ENCODE data around the gene UBE2C.
"Not testable (repeated sequence)": the region's sequence is repeated elsewhere in the genome, so short reads cannot be mapped to it uniquely, and the experiment has no call there.

The UBE2C gene

DNA sequence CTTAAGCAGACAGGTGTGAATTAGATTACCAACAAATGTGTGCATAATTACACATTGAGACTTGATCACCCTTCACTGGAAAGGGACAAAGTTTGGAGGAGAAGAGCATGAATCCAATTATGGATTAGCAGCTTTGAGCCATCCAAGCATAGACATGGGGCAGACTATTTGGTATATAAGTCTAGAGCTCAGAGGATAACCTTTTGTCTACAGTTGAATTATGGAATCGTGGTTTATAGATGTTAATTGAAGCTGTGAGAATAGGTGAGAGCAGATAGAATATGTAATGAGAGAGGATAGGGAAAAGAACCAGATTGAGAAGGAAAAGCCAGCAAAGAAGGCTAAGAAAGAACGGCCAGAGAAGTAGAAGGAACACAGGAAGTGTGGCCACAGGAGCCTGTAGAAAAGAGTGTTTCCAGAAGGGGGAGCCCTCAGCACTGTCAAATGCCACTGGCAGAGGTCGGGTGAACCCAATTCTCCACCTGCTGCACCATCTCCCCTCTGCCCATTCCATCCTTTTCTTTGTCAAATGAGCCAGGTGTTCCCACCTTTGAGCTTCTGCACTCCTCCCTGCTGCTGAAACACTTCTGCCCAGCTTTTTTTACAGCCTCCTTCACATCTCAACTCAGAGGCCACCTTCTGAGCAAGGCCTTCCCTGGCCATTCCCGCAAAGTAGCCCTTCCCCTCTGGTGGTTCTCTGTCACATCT, 13.4 kb upstream of the UBE2C start:
- no peak for FAIRE-seq

- no peak for FAIRE-seq
Observed at GRCh38 chr20:45801851-45802250, 10.6 kb upstream of the UBE2C start.

DNA sequence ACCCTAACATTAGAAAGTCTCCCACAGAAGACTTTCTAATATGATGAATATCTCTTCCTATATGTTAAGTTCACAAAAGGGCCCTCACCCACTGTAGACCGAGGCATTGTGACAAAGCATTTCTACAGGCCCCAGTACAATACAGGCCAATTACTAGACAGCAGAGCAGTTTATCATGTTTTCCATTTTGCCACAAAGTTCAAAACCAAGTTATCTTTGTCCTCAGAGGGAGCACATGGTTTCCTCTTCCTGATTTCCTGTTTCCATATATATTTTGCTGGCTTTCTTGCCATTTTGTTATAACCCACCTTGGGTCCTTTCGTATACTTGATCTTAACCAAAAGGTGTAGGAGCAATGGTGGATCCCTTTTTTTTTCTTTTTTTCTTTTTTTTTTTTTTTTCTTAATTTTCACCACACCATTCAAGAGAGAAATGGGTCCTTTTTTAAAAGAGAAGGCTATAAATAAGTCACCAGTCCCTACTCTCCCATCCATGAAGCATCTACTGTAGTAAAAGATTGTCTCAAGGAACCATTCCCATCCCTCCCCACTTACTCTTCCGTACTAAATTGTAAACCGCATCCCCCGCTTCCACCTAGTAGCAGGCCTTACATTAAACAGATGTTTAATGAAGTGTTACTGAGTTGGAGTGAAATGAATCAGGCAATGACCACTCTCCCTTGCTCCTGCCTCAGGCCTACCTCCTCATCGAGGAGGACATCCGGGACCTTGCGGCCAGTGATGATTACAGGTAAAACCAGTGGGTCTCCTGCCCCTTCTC, 2.1 kb upstream of the UBE2C start:
- FAIRE-seq, result no peak

- FAIRE-seq, result no peak
Observed at GRCh38 chr20:45813006-45813340, 529 bp downstream of the UBE2C start.

DNA sequence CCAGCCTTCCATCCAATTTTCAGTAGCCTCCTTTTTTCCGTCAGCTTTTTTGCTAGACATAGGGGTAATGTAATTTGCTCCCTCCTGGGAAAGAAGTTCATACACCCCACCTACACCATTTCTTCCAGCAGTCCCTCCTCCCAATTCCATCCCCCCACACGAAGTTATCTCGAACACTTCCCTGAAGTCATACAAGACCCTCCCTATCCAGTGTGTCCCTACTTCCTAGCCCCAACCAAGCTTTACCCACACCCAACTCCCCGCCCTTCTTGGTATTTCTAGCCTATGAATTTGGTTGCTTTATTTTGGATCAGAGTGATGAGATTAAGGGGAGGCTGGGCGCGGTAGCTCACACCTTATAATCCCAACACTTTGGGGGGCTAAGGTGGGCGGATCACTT, 1.0 kb downstream of the UBE2C start:
- FAIRE-seq, result no peak

DNA sequence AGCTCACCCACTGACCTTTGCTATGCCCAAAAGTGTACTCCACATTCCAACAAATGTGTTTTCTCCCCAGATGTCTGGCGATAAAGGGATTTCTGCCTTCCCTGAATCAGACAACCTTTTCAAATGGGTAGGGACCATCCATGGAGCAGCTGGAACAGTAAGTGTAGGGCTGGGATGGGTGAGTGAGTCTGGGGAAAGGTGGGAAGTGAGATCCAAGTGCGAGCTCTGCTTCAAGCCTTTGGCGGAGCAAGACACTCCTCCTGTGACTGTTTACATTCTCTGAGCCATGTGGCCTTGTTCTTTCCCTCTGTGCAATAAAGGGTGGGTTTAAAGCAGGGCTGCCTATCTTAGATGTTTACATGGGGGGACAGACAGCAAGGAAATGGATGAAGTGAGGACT, 1.9 kb downstream of the UBE2C start:
- no peak for FAIRE-seq

DNA sequence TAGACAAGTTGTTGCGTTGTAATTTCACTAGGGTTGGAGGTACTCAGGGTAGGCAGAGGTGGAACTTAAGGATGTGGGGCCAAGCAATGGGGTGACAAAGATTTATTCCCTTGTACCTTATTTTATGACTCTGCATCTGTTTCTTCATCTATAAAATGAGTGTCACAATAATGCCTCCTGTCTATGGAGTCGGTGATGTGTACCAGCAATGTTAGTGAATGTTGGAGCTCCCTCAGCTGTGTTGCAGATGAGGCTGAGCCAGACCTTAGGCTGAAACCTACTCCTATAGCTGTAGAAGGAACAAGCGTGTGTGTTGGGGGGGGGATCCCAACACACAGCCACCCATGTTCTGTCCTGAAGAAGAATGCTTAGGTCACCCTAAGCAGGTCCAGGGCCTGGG, 4.5 kb downstream of the UBE2C start:
- no peak for FAIRE-seq

DNA sequence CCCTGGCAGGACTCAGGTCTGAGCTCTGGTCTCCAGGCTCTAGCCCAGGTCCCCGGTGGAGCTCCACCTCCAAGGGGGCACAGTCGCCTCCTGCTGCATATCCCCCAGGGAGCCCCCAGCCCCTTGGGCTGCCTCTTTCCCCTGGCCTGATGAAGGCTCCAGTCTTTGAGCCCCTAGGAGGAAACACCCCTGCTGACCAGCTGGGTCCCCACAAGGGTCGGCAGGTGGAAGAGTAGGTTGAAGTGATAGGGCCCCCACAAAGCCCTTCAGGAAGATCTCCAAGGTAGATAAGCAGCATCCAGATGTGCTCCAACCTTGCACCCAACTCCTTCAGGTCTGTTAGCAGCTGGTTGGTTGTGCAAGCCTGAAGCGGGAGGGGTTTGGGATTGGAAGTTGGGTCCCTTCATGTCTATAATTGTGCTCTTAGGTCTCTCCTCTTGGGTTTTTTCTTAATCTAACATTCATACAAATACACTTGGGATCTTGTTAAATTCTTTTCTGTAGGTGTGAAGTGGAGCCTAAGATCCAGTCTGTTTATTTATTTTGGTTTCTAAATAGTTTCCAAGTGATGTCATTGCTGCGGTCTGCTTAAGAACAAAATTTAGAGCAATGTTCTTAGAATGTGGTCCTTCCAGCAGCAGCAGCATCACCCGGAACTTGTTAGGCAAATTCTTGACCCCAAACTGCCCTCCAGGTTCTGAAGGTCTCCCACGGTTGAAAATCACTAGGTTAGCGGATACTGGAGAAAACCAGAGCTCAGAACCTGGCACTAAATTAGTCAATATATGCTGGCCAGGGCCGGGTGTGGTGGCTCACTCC, 5.1 kb downstream of the UBE2C start:
- FAIRE-seq, result no peak

- FAIRE-seq, result no peak
Observed at GRCh38 chr20:45818239-45818638, 5.8 kb downstream of the UBE2C start.

DNA sequence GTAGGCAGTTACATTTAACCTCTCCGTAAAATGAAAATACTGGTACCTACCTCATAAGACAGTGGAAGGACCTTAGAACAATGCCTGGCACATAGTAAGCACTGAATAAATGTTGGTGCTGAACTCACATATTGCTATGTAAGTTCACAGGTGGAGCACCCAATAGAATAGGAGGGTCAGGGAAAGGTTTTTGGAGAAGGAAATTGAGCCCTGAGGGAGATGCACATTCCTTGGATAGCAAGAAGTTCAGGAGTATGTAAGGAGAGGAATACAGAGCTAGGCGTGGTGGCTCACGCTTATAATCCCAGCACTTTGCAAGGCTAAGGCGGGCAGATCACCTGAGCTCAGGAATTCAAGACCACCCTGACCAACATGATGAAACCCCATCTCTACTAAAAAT, 7.0 kb downstream of the UBE2C start:
- no peak for FAIRE-seq

- FAIRE-seq, result no peak
Observed at GRCh38 chr20:45821947-45822346, 9.5 kb downstream of the UBE2C start.

- FAIRE-seq, result no peak
Observed at GRCh38 chr20:45822857-45823256, 10.4 kb downstream of the UBE2C start.

- FAIRE-seq, result no peak
Observed at GRCh38 chr20:45823949-45824835, 11.7 kb downstream of the UBE2C start.

- FAIRE-seq, result no peak
Observed at GRCh38 chr20:45826381-45827019, 14.1 kb downstream of the UBE2C start.

DNA sequence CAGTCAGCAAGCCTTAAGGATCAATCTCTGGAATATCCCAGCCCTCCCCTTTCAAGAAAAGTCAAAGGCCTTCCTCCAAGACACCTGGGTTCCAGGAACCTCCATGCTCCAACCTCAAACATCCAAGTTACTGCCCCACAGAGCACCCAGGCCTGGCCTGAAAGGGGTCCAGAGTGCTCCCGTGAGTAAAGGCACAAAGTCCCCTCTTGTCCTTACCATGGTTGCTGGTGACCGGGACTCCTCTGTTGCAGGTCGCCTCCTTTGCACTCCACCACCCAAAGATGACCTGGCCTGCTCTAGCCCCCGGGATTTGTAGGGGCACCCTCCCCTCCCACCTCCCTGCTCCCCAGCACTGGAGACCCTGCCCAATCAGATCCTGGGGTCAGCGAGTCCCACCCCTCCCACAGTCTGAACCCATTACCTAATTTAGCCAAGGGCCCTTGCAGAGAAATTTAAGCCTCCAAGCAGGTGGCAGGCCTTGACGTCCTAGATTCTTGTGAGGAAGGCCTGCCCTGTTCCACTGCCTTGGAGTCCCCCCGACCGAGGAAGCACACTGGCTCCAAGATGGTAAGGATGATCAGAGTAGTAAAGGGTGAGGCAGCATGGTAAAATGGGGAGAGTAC, 14.7 kb downstream of the UBE2C start, which contains the start of gene TNNC2:
Gene TNNC2 (minus strand): TSS at position 283 of the 623 bp plus-strand sequence. CDS start 64 bp downstream, at position 219.
- no peak for FAIRE-seq

DNA sequence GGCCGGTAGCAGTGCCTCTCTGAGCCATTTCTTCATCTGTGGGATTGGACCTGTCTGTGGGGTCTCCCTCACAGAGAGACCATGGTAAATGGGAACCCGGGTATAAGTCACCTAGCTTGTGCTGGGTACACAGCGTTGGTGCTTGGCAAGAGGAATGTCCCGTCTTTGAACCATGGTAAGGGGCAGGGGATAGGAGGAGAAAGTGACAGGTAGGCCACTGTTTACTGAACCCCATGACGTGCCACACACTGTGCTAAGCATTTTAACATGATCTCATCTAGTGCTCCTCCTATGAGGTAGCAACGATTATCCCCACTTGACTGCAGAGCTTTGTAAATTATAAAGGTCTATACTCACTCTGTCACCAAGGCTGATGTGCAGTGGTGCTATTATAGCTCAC, 15.3 kb downstream of the UBE2C start:
- no peak for FAIRE-seq

- FAIRE-seq, result no peak
Observed at GRCh38 chr20:45828589-45828988, 16.1 kb downstream of the UBE2C start.

- FAIRE-seq, result not testable (repeated sequence)
Observed at GRCh38 chr20:45829673-45830106, 17.2 kb downstream of the UBE2C start.

- no peak for FAIRE-seq
Observed at GRCh38 chr20:45832619-45833018, 20.2 kb downstream of the UBE2C start.

DNA sequence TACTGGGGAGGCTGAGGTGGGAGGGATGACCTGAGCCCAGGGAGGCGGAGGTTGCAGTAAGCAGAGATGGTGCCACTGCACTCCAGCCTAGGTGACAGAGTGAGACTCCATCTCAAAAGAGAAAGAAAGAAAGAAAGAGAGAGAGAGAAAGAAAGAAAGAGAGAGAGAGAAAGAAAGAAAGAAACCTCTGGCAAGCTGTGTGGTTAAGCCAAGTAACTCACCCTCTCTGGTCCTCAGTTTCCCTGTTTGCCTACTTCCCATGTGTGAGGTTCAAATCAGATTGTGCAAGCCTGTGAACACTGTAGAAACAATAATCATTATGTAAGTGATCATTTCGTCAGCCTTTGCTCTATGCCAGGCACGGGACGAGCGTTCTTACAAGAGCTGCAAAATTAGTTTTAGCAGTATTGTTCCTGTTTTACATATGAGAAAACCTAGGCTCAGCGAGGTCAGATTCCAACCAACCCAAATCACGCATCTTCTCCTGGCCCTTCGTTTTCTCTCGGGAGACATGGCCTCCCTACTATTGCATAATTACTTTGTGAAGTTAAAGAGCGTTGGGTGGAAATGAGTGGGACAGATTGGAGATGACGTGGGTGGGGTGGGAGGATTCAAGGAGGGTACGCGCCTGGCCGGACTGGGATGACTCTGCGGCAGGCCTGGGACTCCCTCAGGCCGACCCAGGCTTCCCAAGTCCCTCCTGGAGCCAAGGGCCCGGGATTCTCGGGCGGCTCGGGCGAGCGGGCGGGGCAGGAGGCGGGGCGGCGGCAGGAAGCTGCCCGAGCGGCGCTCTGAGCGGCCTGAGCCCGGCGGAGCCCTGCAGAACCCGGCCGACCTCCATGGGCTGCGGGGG, 20.8 kb downstream of the UBE2C start, which contains the start of gene SNX21:
Gene SNX21 (plus strand): TSS at position 770 of the 853 bp plus-strand sequence. CDS start 121 bp downstream, outside the sequence.
- FAIRE-seq, result no peak

Measured in A204.1 (cell line).